COLO829 (cell line): ENCODE results near the gene JPH4.
"Not testable (repeated sequence)": the region's sequence is repeated elsewhere in the genome, so short reads cannot be mapped to it uniquely, and the experiment has no call there.

Source experiments
- DNase-seq: peaks from one replicate; pipeline ENCODE4 v3.0.0; 2012; ENCODE audit warnings: low spot score

JPH4 gene

GRCh38 chr14:23578560-23579310 lies at the start of gene JPH4:
Gene JPH4 (minus strand): TSS chr14:23578790. CDS start chr14:23577453, 1,337 bp downstream.
- no peak for DNase-seq

GRCh38 chr14:23627961-23628360 lies 49.4 kb upstream of the JPH4 start:
- no peak for DNase-seq

- no peak for DNase-seq
These were observed 48.4 kb upstream of the JPH4 start for GRCh38 chr14:23626946-23627345.

GRCh38 chr14:23624830-23625404 lies 46.3 kb upstream of the JPH4 start:
- no peak for DNase-seq

- no peak for DNase-seq
These were observed 45.4 kb upstream of the JPH4 start for GRCh38 chr14:23623962-23624361.

- no peak for DNase-seq
These were observed 44.4 kb upstream of the JPH4 start for GRCh38 chr14:23622990-23623389.

GRCh38 chr14:23621932-23622730 lies 43.5 kb upstream of the JPH4 start:
- no peak for DNase-seq

GRCh38 chr14:23621204-23621931 lies 42.8 kb upstream of the JPH4 start:
- no peak for DNase-seq

GRCh38 chr14:23620177-23620702 lies 41.6 kb upstream of the JPH4 start:
- DNase-seq = no peak

GRCh38 chr14:23618415-23618988 lies 39.9 kb upstream of the JPH4 start:
- no peak for DNase-seq

GRCh38 chr14:23617539-23617938 lies 38.9 kb upstream of the JPH4 start:
- no peak for DNase-seq

- DNase-seq = no peak
These were observed 37.3 kb upstream of the JPH4 start for GRCh38 chr14:23615856-23616255.

- DNase-seq = no peak
These were observed 35.8 kb upstream of the JPH4 start for GRCh38 chr14:23614395-23614828.

- no peak for DNase-seq
These were observed 34.9 kb upstream of the JPH4 start for GRCh38 chr14:23613242-23614070.

GRCh38 chr14:23612802-23613201 lies 34.2 kb upstream of the JPH4 start:
- DNase-seq = no peak

- no peak for DNase-seq
These were observed 33.8 kb upstream of the JPH4 start for GRCh38 chr14:23612354-23612732.

GRCh38 chr14:23610815-23611289 lies 32.3 kb upstream of the JPH4 start:
- DNase-seq = no peak

- DNase-seq = no peak
These were observed 31.7 kb upstream of the JPH4 start for GRCh38 chr14:23610090-23610814.

- not testable (repeated sequence) for DNase-seq
These were observed 31.0 kb upstream of the JPH4 start for GRCh38 chr14:23609411-23610089.
